Left renal cortex interstitium (tissue), 4 donors: ENCODE results near the gene MNT. TPM values are rescaled to one million over a fixed set of nuclear protein-coding genes. Genes with fewer than 3 reads are reported as not detected.

Source experiments
- DNase-seq, 4 donors: peaks; one replicate each; pipeline ENCODE4 v3.0.0-alpha.2; 2013; ENCODE audit warnings: low read depth in 4 of 4, low spot score in 2 of 4, missing footprints in 1 of 4
- polyA plus RNA-seq, 4 donors: library from polyadenylated mRNA; unstranded; fragments of 120-200 nt; gene quantifications; one replicate each; pipeline ENCODE4 v1.2.1, GENCODE V29; 2013; ENCODE audit not compliant: insufficient read length in 4 of 4

Gene MNT
- polyA plus RNA-seq, 4 donors, result 11.3 to 23.0 (median 17.4) TPM

- DNase-seq, result peak in 2 of 4 donors; percentile 29 to 41
Measured at GRCh38 chr17:2336852-2337543, 63.9 kb downstream of the MNT start, which contains the start of gene SGSM2. Gene SGSM2, plus strand, starts transcription at chr17:2337501. Its CDS starts 188 bp downstream, at chr17:2337689.

GRCh38 chr17:2336215-2336851 lies 64.5 kb downstream of the MNT start, which contains the start of gene TSR1:
Gene TSR1, minus strand, starts transcription at chr17:2336457. Its CDS starts 30 bp downstream, at chr17:2336427.
- DNase-seq, result peak in 3 of 4 donors; percentile 78 to 87 (median 83)

GRCh38 chr17:2335726-2336214 lies 65.1 kb downstream of the MNT start:
- DNase-seq, result no peak

Other genes with a start within 250 kb of the MNT start
- 10 to 100 TPM; 27.8 to 36.6 (median 31.2) TPM for gene SMG6, start 97.3 kb downstream of the MNT start, polyA plus RNA-seq
- gene SRR, start 97.1 kb downstream of the MNT start, polyA plus RNA-seq, result 10 to 100 TPM; 22.8 to 27.3 (median 25.0) TPM
- 10 to 100 TPM; 33.6 to 44.5 (median 38.5) TPM for gene TSR1, start 64.6 kb downstream of the MNT start, polyA plus RNA-seq
- 10 to 100 TPM; 54.0 to 98.7 (median 75.1) TPM for gene SGSM2, start 63.6 kb downstream of the MNT start, polyA plus RNA-seq
- 10 to 100 TPM; 36.1 to 39.2 (median 37.8) TPM for gene METTL16, start 110.8 kb upstream of the MNT start, polyA plus RNA-seq
- gene PAFAH1B1, start 192.6 kb upstream of the MNT start, polyA plus RNA-seq, result 100 to 1,000 TPM in 3 of 4 donors, 10 to 100 TPM in 1; 95.8 to 169 (median 129) TPM